ENCODE data around the gene NYNRIN. TPM values are rescaled to one million over a fixed set of nuclear protein-coding genes. Genes with fewer than 3 reads are reported as not detected.

Gene NYNRIN
- total and polyA plus RNA-seq, 10 of the 15 experiments (the other 5 are each of a cell fraction or from before 2014, with no cell fraction given): under 0.01 to 0.15 (median 0.01) TPM; not detected in 5

DNA sequence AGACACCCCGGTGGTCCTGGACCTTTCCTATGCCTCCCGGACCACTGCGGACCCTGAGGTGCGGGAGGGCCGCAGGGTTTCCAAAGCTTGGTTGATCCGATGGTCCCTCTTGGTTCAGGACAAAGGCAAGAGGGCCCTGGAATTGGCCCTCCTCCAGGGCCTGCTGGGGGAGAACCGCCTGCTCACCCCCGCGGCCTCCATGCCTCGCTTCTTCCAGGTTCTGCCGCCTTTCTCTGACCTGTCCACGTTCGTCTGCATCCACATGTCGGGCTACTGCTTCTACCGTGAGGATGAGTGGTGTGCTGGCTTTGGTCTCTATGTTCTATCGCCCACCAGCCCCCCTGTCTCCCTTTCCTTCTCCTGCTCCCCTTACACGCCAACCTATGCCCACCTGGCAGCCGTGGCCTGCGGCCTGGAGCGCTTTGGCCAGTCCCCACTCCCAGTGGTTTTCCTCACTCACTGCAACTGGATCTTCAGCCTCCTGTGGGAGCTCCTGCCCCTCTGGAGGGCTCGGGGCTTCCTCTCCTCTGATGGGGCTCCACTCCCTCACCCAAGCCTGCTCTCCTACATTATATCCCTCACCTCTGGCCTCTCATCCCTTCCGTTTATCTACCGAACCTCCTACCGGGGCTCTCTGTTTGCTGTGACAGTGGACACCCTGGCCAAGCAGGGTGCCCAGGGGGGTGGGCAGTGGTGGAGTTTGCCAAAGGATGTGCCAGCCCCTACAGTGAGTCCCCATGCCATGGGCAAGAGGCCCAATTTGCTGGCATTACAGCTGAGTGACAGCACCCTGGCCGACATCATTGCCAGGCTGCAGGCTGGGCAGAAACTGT is 16.8 kb downstream of the NYNRIN start (continued):
- TF ChIP-seq, protein P1, sequence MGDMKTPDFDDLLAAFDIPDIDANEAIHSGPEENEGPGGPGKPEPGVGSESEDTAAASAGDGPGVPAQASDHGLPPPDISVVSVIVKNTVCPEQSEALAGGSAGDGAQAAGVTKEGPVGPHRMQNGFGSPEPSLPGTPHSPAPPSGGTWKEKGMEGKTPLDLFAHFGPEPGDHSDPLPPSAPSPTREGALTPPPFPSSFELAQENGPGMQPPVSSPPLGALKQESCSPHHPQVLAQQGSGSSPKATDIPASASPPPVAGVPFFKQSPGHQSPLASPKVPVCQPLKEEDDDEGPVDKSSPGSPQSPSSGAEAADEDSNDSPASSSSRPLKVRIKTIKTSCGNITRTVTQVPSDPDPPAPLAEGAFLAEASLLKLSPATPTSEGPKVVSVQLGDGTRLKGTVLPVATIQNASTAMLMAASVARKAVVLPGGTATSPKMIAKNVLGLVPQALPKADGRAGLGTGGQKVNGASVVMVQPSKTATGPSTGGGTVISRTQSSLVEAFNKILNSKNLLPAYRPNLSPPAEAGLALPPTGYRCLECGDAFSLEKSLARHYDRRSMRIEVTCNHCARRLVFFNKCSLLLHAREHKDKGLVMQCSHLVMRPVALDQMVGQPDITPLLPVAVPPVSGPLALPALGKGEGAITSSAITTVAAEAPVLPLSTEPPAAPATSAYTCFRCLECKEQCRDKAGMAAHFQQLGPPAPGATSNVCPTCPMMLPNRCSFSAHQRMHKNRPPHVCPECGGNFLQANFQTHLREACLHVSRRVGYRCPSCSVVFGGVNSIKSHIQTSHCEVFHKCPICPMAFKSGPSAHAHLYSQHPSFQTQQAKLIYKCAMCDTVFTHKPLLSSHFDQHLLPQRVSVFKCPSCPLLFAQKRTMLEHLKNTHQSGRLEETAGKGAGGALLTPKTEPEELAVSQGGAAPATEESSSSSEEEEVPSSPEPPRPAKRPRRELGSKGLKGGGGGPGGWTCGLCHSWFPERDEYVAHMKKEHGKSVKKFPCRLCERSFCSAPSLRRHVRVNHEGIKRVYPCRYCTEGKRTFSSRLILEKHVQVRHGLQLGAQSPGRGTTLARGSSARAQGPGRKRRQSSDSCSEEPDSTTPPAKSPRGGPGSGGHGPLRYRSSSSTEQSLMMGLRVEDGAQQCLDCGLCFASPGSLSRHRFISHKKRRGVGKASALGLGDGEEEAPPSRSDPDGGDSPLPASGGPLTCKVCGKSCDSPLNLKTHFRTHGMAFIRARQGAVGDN (IDR thresholded peaks at IDR 0.05): no peak
- TF ChIP-seq, protein P2, sequence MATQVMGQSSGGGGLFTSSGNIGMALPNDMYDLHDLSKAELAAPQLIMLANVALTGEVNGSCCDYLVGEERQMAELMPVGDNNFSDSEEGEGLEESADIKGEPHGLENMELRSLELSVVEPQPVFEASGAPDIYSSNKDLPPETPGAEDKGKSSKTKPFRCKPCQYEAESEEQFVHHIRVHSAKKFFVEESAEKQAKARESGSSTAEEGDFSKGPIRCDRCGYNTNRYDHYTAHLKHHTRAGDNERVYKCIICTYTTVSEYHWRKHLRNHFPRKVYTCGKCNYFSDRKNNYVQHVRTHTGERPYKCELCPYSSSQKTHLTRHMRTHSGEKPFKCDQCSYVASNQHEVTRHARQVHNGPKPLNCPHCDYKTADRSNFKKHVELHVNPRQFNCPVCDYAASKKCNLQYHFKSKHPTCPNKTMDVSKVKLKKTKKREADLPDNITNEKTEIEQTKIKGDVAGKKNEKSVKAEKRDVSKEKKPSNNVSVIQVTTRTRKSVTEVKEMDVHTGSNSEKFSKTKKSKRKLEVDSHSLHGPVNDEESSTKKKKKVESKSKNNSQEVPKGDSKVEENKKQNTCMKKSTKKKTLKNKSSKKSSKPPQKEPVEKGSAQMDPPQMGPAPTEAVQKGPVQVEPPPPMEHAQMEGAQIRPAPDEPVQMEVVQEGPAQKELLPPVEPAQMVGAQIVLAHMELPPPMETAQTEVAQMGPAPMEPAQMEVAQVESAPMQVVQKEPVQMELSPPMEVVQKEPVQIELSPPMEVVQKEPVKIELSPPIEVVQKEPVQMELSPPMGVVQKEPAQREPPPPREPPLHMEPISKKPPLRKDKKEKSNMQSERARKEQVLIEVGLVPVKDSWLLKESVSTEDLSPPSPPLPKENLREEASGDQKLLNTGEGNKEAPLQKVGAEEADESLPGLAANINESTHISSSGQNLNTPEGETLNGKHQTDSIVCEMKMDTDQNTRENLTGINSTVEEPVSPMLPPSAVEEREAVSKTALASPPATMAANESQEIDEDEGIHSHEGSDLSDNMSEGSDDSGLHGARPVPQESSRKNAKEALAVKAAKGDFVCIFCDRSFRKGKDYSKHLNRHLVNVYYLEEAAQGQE (IDR thresholded peaks at IDR 0.05; ENCODE audit: low read depth, low read length): no peak
- TF ChIP-seq, protein P3, sequence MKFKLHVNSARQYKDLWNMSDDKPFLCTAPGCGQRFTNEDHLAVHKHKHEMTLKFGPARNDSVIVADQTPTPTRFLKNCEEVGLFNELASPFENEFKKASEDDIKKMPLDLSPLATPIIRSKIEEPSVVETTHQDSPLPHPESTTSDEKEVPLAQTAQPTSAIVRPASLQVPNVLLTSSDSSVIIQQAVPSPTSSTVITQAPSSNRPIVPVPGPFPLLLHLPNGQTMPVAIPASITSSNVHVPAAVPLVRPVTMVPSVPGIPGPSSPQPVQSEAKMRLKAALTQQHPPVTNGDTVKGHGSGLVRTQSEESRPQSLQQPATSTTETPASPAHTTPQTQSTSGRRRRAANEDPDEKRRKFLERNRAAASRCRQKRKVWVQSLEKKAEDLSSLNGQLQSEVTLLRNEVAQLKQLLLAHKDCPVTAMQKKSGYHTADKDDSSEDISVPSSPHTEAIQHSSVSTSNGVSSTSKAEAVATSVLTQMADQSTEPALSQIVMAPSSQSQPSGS (IDR thresholded peaks at IDR 0.05; ENCODE audit: low read length): no peak
- TF ChIP-seq, protein P4, sequence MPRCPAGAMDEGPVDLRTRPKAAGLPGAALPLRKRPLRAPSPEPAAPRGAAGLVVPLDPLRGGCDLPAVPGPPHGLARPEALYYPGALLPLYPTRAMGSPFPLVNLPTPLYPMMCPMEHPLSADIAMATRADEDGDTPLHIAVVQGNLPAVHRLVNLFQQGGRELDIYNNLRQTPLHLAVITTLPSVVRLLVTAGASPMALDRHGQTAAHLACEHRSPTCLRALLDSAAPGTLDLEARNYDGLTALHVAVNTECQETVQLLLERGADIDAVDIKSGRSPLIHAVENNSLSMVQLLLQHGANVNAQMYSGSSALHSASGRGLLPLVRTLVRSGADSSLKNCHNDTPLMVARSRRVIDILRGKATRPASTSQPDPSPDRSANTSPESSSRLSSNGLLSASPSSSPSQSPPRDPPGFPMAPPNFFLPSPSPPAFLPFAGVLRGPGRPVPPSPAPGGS (IDR thresholded peaks at IDR 0.05; ENCODE audit: borderline replicate concordance, insufficient read depth, low read depth, low read length, poor library complexity, severe bottlenecking): no peak
- TF ChIP-seq, protein P5, sequence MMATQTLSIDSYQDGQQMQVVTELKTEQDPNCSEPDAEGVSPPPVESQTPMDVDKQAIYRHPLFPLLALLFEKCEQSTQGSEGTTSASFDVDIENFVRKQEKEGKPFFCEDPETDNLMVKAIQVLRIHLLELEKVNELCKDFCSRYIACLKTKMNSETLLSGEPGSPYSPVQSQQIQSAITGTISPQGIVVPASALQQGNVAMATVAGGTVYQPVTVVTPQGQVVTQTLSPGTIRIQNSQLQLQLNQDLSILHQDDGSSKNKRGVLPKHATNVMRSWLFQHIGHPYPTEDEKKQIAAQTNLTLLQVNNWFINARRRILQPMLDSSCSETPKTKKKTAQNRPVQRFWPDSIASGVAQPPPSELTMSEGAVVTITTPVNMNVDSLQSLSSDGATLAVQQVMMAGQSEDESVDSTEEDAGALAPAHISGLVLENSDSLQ (IDR thresholded peaks at IDR 0.05): no peak
